CD4-positive, alpha-beta T cell treated with Interleukin-15 for 1 hour (primary cell): ENCODE results near the gene KCNAB2.

Source experiments
- DNase-seq: peaks from one replicate; pipeline ENCODE4 v3.0.0-alpha.2; 2020

KCNAB2 gene

DNA sequence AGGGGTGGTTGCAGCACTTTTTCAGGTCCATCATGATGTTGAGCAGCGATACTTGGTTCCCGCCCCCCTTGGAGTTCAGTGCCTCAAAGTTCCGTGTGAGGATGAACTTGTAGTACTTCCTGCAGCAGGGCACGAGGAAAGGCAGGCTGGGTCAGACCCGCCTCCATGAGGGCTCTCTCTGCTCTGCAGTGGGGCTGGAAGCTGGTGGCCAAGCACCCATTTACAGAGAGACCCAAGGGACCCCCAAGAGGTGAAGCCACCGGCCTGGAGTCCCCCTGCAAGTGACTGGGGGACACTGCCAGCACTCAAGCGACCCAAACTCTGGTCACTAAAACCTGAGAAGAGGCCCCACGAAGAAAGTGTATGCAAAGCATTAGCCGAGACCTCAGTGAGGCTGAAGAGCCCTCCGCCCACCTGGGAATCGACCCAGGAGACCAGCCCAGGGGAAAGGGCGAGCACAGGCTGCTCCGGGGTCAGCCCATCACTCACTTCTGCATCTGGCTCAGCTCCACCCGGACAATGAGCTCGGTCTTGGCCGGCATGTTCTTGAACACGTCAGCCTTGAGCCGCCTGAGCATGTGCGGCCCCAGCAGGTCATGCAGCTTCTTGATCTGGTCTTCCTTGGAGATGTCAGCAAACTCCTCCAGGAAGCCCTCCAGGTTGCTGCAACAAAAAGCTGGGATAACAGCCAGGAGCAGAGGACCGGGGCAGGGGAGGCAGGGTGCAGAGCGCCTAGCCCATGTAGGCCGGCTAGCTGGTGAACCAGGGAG lies 89.2 kb downstream of the KCNAB2 start:
- no peak for DNase-seq

DNA sequence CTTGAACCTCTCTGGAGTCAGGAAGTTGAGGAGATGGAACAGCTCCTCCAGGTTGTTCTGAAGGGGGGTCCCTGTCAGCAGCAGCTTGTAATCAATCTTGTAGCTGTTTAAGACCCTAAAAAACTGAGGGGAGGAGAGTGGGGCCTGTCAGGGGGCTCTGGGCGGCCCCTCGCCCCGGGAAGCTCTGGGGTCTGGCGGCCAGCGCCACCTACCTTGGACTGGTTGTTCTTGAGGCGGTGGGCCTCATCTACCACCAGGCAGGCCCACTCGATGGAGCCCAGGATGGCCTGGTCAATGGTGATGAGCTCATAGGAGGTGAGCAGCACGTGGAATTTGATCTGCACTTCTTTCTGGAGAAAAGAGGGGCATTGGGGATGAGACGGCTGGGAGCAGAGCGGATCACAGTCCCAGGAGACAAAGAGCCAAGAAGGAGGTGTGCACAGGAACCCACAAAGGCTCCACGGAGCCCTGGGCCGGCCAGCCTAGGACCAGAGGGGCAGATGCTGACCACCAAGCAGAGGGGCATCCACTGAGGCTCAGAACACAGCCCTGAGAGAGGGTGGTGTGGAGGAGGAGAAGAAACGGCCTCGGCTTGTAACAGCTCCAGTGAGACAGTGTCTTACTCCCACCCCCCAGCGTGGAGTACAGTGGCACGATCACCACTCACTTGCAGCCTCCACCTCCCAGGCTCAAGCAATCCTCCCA lies 91.0 kb downstream of the KCNAB2 start:
- DNase-seq: no peak

DNA sequence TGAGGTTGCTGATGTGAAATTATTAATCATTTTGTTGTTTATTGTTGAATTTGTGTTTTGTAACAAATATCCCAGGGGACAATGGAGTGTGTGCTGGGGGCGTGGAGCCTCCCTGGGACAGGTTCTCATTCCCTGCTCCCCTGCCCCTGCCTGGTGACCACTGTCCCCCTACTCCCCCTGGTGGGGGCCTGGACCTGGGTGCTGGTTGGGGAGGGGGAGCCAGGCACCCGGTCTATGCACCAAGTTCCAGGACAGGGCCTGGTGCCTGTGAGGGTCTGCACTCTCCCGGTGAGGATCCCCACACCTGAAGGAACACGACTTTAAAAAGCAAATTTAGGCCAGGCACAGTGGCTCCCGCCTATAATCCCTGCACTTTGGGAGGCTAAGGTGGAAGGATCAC lies 92.1 kb downstream of the KCNAB2 start:
- DNase-seq: no peak

GRCh38 chr1:6140413-6140812 lies 94.7 kb downstream of the KCNAB2 start:
- no peak for DNase-seq

GRCh38 chr1:6141592-6141991 lies 95.9 kb downstream of the KCNAB2 start:
- no peak for DNase-seq

- DNase-seq: no peak
These were observed 96.4 kb downstream of the KCNAB2 start for GRCh38 chr1:6142036-6142621.

GRCh38 chr1:6142734-6143133 lies 97.0 kb downstream of the KCNAB2 start:
- DNase-seq: no peak

- DNase-seq: no peak
These were observed 97.7 kb downstream of the KCNAB2 start for GRCh38 chr1:6143395-6143794.

DNA sequence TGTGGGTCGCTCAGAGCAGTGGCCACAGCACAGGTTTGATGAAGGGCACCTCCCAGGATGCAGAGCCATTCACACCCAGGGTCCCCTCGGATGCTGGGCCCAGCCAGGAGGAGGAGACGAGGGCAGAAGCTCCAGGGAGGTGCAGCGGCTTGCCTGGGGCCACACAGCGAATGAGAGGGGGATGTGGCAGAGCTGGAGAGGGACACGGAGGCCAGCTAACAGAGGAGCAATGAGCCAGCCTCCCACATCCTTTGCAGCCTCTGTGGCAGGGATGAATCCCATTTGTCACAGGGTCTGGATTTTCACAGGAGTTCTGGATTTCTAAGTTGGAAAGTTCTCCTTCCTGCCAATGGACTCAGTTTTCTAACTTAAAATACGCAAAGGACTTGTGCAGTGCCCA lies 98.5 kb downstream of the KCNAB2 start:
- no peak for DNase-seq

GRCh38 chr1:6144647-6145395 lies 99.1 kb downstream of the KCNAB2 start:
- DNase-seq: no peak

DNA sequence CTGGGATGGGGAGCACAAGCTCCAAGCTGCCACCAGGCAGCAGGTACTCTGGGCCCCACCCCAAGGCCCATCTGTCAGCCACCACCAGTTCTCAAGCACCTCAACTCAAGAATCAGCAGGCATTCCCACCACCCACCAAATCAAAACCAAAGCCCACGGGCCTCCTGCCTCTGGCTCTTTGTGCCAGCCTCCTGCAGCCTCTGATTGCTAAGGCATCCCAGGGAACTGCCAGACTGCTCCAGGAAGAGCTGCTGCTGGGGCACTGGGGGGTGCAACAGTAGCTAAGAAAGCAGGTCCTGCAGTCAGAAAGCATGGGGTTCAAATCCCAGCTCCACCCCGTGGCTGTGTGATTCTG lies 99.7 kb downstream of the KCNAB2 start:
- DNase-seq: no peak

- no peak for DNase-seq
These were observed 100.2 kb downstream of the KCNAB2 start for GRCh38 chr1:6145864-6146410.

DNA sequence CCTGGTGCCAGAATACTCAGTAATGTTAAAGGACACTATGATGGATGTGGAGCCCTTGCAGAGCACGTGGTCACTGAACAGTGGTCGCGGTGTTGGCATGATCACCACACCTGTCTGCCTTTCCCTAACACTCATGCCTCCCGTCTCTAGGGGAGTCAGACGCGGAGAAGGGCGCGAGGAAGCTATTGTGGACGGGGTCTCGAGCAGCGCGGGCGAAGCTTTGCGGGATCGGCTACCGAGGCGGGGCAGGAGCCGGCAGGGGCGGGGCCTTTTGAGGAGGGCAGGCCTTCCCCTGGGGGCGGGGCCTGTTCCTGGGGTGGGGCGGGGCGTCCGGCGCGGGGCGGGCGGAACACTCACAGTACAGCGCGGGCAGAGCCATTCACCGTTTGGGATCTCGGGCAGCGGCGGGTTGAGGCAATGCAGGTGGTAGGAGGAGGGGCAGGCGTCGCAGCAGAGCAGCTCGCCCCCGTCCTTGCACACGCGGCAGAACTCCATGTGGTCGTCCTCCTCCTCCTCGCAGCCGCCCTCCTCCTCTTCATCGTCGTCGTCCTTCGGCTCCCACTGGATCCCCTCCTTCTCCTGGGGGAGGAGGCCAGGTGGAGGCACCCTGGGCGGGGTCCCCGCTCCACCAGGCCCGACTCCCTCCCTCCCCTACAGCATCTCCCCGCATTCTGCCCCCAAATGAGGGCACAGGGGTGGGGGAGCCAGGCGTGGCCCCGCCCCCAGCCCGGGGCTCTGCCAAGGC lies 103.0 kb downstream of the KCNAB2 start:
- peak; percentile 69 for DNase-seq

DNA sequence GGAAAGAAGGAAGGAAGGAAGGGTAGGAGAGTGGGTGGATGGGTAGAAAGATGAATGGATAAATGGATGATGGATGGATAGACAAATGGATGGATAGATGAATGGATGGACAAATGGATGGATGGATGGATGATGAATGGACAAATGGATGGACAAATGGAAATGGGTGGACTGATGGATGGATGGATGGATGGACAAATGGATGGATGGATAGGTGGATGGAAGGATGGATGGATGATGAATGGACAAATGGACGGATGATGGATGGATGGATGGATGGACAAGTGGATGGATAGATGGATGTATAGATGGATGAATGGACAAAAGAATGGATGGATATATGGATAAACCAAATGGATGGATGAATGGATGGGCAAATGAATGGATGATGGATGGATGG lies 103.9 kb downstream of the KCNAB2 start:
- DNase-seq: no peak

GRCh38 chr1:6150006-6150938 lies 104.6 kb downstream of the KCNAB2 start:
- DNase-seq: no peak
